HG03064 (cell line): ENCODE measurements around the gene CFAP100.

Experiments
- ATAC-seq: cut with Tn5 transposase; IDR thresholded peaks from one replicate; pipeline ENCODE4 v1.9.1; 2021; ENCODE audit warnings: low read depth; ENCODE audit not compliant: unreplicated experiment

Gene CFAP100

GRCh38 chr3:126456766-126457388 is 62.2 kb downstream of the CFAP100 start:
- ATAC-seq: no peak

GRCh38 chr3:126459111-126459762 is 64.5 kb downstream of the CFAP100 start:
- ATAC-seq: no peak

- ATAC-seq: no peak
Observed at GRCh38 chr3:126459763-126460127, 65.0 kb downstream of the CFAP100 start.

GRCh38 chr3:126460381-126460780 is 65.7 kb downstream of the CFAP100 start:
- no peak for ATAC-seq

- no peak for ATAC-seq
Observed at GRCh38 chr3:126461450-126462070, 66.9 kb downstream of the CFAP100 start.

- ATAC-seq: no peak
Observed at GRCh38 chr3:126463521-126463920, 68.8 kb downstream of the CFAP100 start.

GRCh38 chr3:126464093-126464492 is 69.4 kb downstream of the CFAP100 start:
- no peak for ATAC-seq

GRCh38 chr3:126464494-126464893 is 69.8 kb downstream of the CFAP100 start:
- ATAC-seq: no peak

GRCh38 chr3:126464997-126465396 is 70.3 kb downstream of the CFAP100 start:
- no peak for ATAC-seq

- ATAC-seq: no peak
Observed at GRCh38 chr3:126465928-126466544, 71.3 kb downstream of the CFAP100 start.

GRCh38 chr3:126466886-126467610 is 72.3 kb downstream of the CFAP100 start:
- ATAC-seq: no peak

GRCh38 chr3:126467611-126467955 is 72.9 kb downstream of the CFAP100 start:
- ATAC-seq: no peak

- ATAC-seq: no peak
Observed at GRCh38 chr3:126468028-126468891, 73.6 kb downstream of the CFAP100 start.

GRCh38 chr3:126469479-126469878 is 74.8 kb downstream of the CFAP100 start:
- no peak for ATAC-seq

GRCh38 chr3:126472277-126473006 is 77.7 kb downstream of the CFAP100 start:
- ATAC-seq: no peak

GRCh38 chr3:126473292-126474168 is 78.8 kb downstream of the CFAP100 start:
- ATAC-seq: no peak

- ATAC-seq: peak; percentile 15
Observed at GRCh38 chr3:126474498-126475412, 80.0 kb downstream of the CFAP100 start.
